Measurements from ENCODE around the gene OR2T29. TPM values are rescaled to one million over a fixed set of nuclear protein-coding genes. Genes with fewer than 3 reads are reported as not detected.
"Not testable (repeated sequence)": the region's sequence is repeated elsewhere in the genome, so short reads cannot be mapped to it uniquely, and the experiment has no call there.

The OR2T29 gene
- total and polyA plus RNA-seq, 7 donors, result not detected

DNA sequence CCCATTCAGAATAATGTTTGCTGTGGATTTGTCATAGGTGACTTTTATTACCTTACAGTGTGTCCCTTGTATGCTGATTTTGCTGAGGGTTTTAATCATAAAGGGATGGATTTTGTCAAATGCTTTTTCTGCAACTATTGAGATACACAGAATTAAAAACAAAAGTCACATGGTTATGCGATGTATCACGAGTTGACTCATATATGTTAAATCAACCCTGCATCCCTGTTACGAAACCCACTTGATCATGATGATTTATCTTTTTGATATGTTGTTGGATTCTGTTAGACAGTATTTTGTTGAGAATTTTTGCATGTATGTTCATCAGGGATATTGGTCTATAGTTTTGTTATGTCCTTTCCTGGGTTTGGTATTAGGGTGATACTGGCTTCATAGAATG lies 22.7 kb upstream of the OR2T29 start:
- ATAC-seq, result no peak

DNA sequence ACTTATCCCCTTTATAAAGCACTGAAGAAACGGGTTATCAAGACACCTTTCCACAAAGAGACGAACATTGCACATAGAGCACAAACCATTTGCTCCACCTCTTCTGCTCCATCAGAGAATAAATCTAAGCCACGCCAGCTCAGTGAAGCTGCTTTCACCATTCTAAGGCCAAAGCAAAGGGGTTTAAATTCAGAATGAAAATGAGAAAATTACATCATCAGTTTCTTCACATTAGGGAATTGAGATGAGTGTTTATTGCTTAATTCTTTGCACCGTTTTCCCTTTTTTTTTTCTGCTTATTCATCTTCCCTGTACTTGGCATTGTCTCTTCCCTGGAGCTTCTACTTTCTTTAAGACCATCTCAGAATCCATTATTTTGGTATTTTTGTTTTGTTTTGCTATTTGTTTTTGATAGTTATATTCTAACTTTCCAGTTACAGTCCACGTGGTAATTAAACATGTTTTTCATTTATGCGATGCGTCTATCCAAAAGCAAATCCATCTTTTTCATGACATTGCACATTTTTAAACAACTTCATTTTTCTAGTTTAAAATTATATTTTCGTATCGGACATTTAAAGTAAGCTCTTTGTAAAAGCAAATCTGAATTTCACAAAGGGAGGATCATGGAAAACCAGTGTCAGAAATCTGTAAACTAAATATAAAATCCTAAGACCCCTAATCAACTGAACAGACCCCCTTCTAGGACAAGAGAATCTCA lies 13.8 kb upstream of the OR2T29 start:
- no peak overlapping the region for H3K4me3 ChIP-seq
- no peaks in the 10 kb centered on the region for H3K27me3 ChIP-seq (ENCODE audit: insufficient read depth in 3 of 3, low read length in 2 of 3)
- no peak for DNase-seq
- H3K9me3 ChIP-seq, result peaks cover 5% of the 10 kb centered on the region
- intact Hi-C loops (cut with DNase I), result no loop called here
- H3K4me1 ChIP-seq, result no peaks in the 10 kb centered on the region
- no peak overlapping the region for H3K27ac ChIP-seq
- no peak for ATAC-seq
- WGBS, 3 donors, result 78 to 86% (median 80%) methylated on average over 9 of the region's 9 CpGs
- TF ChIP-seq, protein P1, sequence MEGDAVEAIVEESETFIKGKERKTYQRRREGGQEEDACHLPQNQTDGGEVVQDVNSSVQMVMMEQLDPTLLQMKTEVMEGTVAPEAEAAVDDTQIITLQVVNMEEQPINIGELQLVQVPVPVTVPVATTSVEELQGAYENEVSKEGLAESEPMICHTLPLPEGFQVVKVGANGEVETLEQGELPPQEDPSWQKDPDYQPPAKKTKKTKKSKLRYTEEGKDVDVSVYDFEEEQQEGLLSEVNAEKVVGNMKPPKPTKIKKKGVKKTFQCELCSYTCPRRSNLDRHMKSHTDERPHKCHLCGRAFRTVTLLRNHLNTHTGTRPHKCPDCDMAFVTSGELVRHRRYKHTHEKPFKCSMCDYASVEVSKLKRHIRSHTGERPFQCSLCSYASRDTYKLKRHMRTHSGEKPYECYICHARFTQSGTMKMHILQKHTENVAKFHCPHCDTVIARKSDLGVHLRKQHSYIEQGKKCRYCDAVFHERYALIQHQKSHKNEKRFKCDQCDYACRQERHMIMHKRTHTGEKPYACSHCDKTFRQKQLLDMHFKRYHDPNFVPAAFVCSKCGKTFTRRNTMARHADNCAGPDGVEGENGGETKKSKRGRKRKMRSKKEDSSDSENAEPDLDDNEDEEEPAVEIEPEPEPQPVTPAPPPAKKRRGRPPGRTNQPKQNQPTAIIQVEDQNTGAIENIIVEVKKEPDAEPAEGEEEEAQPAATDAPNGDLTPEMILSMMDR (IDR thresholded peaks at IDR 0.05), result no peak
- H3K36me3 ChIP-seq (ENCODE audit: insufficient read depth in 1 of 2, low read depth in 1 of 2), result no peaks in the 10 kb centered on the region

More for the DNA sequence above, 22.7 kb upstream of the OR2T29 start:
- H3K27ac ChIP-seq, result no peak overlapping the region
- H3K36me3 ChIP-seq (ENCODE audit: insufficient read depth in 1 of 2, low read depth in 1 of 2), result no peaks in the 10 kb centered on the region
- intact Hi-C loops (cut with DNase I), result no loop called here
- 78 to 85% (median 78%) methylated on average over 3 of the region's 3 CpGs for WGBS, 3 donors
- TF ChIP-seq, protein P1 (IDR thresholded peaks at IDR 0.05), result no peak
- H3K27me3 ChIP-seq (ENCODE audit: insufficient read depth in 3 of 3, low read length in 2 of 3), result no peaks in the 10 kb centered on the region
- H3K9me3 ChIP-seq, result no peaks in the 10 kb centered on the region
- no peak overlapping the region for H3K4me3 ChIP-seq
- H3K4me1 ChIP-seq, result no peaks in the 10 kb centered on the region
- DNase-seq, result no peak

DNA sequence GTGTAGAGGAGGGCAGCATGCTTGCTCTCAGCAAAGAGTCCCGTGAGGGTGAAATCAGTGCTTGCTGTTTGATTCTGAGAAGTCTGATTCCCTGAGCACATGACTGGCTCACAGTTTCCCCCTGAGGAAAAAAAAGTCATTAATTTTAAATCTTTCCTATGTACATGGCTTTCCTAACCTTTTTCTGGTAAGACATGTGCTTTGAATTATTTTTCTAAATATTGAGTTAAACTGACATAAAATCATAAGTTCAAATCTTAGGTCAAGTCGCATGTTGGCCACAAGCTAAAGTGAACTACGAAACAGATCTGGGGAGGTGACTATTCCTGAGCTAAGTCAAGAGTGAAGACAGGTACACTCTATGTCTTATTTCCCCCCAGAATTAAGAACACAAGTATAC lies 12.1 kb upstream of the OR2T29 start, which contains the start of gene OR2T34:
OR2T34 (minus strand) TSS at position 101 of the 400 bp plus-strand sequence; CDS start at position 101, 0 bp downstream.
- WGBS, 3 donors, result 76 to 83% (median 78%) methylated on average over 3 of the region's 3 CpGs
- DNase-seq; H3K4me3 ChIP-seq; H3K4me1 ChIP-seq; H3K36me3 ChIP-seq (ENCODE audit: insufficient read depth in 1 of 2, low read depth in 1 of 2); intact Hi-C loops (cut with DNase I); H3K27me3 ChIP-seq (ENCODE audit: insufficient read depth in 3 of 3, low read length in 2 of 3); H3K9me3 ChIP-seq; ATAC-seq; H3K27ac ChIP-seq: not testable (repeated sequence)

DNA sequence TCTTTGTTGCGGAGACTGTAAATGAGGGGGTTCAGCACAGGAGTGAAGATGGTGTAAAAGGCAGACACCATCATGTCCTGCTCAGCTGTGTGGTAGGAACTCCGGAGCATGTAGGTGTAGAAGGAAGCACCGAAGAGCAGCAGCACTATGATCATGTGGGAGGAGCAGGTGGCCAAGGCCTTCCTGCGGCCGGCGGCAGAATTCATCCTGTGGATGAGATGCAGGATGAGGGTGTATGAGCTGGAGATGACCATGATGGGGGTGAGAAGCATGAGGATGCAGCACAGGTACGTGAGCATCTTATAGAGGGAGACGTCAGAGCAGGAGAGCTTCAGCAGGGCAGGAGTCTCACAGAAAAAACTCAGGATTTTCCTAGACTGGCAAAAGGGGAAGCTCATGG lies 11.3 kb upstream of the OR2T29 start:
- DNase-seq; intact Hi-C loops (cut with DNase I): not testable (repeated sequence)

DNA sequence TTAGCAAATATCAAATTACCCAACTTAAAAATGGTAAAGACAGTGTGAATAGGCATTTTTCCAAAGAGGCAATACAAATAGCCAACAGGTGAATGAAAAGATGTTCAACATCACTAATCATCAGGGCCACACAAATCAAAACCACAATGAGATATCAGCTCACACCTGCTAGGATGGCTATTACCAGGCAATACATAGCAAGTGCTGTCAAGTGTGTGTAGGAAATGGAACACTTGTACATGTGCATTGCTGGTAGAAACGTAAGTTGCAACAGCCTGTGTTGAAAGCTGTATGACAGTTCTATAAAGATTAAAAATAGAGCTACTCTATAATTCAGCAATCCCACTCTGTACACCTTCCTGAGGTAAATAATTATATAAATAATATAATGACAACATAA lies 9.5 kb upstream of the OR2T29 start:
- H3K27me3 ChIP-seq (ENCODE audit: insufficient read depth in 3 of 3, low read length in 2 of 3); H3K9me3 ChIP-seq; ATAC-seq; DNase-seq; intact Hi-C loops (cut with DNase I); H3K36me3 ChIP-seq (ENCODE audit: insufficient read depth in 1 of 2, low read depth in 1 of 2); H3K4me3 ChIP-seq; H3K27ac ChIP-seq; H3K4me1 ChIP-seq: not testable (repeated sequence)
- WGBS, 3 donors, result no CpG with 5 or more reads among the region's 1 CpG

More for the DNA sequence above, 11.3 kb upstream of the OR2T29 start:
- ATAC-seq; H3K27ac ChIP-seq; H3K9me3 ChIP-seq; H3K4me1 ChIP-seq; H3K27me3 ChIP-seq (ENCODE audit: insufficient read depth in 3 of 3, low read length in 2 of 3); H3K4me3 ChIP-seq; H3K36me3 ChIP-seq (ENCODE audit: insufficient read depth in 1 of 2, low read depth in 1 of 2): not testable (repeated sequence)
- WGBS, 3 donors, result 73 to 87% (median 79%) methylated on average over 2 to 6 of the region's 8 CpGs

DNA sequence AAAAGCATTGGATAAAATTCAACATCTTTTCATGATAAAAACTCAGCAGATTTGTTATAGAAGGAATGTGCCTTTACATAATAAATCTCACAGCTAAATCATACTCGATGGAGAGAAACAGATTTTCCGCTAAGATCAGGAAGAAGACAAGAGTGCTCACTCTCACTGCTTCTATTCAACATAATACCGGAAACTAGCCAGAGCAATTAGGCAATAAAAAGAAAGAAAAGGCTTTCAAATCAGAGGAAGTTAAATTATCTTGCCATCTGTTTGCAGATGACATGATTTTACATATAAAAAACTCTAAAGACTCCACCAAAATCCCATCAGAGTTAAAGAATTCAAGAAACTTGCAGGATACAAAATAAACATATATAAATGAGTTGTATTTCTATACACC lies 8.2 kb upstream of the OR2T29 start:
- 71 to 80% (median 76%) methylated on average over 3 of the region's 3 CpGs for WGBS, 3 donors
- intact Hi-C loops (cut with DNase I); ATAC-seq; H3K27ac ChIP-seq; H3K4me1 ChIP-seq; H3K27me3 ChIP-seq (ENCODE audit: insufficient read depth in 3 of 3, low read length in 2 of 3); H3K9me3 ChIP-seq; H3K4me3 ChIP-seq; DNase-seq; H3K36me3 ChIP-seq (ENCODE audit: insufficient read depth in 1 of 2, low read depth in 1 of 2): not testable (repeated sequence)

DNA sequence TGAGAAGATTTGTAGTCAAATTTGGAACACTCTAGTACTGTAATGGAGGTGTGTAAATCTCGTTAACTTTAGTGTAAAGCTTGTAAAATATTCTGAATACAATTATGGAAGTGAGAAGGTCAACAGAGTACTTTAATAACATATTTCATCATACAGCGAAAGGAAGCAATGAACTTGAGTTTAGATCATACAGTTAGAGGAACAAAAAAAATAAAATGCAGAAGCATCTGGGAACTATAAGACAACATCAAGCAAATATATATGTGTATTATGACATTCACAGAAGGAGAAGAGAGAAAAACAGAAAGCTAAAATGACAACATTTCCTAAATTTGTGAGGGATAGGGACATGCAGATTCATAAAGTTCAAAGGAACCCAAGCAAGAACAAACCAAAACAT lies 6.5 kb upstream of the OR2T29 start:
- intact Hi-C loops (cut with DNase I); H3K9me3 ChIP-seq; H3K4me1 ChIP-seq; H3K36me3 ChIP-seq (ENCODE audit: insufficient read depth in 1 of 2, low read depth in 1 of 2); H3K27me3 ChIP-seq (ENCODE audit: insufficient read depth in 3 of 3, low read length in 2 of 3); DNase-seq; H3K4me3 ChIP-seq; ATAC-seq; H3K27ac ChIP-seq: not testable (repeated sequence)
- WGBS, 3 donors, result 17 to 45% (median 17%) methylated on average over 2 of the region's 2 CpGs

DNA sequence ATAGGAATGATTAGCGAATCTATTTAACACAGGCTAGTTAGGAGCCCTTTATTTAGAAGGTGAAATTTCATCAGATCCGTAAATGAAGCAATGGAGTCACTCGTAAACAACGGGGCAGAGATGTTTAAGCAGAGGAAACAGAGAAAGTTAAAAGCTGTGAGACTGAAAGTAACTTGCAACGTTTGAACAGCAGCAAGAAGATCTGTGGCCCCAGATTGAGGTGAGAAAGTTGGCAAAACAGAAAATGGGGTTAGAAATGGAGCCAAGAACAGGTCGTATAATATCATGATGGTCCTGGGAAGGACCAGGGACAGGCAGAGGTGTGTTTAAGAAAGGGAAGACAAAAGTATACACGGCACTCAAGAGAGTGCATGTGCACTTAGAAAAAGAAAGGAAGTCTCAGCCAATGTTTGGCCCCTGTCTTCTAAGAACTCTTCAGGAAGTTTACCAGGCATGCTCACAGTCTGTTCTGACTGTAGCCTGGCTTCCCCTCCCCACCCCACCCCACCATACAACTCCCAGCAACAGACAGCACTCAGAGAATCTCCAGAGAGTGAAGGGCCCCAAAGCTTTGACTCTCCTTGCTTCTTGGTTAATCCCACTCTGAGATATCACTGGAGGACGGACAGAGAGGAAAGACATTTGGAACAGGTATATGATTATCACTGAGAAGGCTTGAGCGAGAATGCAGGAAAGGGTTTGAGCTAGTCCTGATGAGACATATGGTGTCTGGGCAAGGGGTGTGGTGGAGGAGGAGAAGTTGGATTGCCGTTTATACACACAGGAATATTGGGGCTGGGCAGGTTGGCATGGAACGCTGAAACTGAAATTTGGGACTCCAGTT lies 3.2 kb upstream of the OR2T29 start:
- H3K9me3 ChIP-seq; H3K27me3 ChIP-seq (ENCODE audit: insufficient read depth in 3 of 3, low read length in 2 of 3); H3K4me1 ChIP-seq; DNase-seq; H3K4me3 ChIP-seq; H3K36me3 ChIP-seq (ENCODE audit: insufficient read depth in 1 of 2, low read depth in 1 of 2); intact Hi-C loops (cut with DNase I); ATAC-seq; H3K27ac ChIP-seq: not testable (repeated sequence)
- WGBS, 3 donors, result 62 to 73% (median 66%) methylated on average over 8 to 11 of the region's 11 CpGs

DNA sequence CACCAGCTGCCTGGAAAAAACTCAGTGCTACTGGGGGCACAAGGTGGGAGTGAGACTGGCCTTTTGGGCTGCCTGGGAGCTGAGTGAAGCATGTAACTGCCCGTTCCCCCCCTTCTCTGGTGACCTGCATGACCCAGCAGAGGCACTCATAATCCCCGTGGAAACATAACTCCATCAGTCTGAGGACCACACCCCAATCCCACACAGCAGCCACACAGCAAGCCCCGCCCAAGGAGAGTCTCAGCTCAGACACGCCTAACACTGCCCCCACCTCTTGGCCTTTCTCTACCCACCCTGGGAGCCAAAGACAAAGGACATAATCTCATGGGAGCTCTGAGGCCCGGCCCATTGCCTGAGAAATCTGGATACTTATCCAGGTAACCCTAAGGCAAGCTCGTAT lies 11.5 kb downstream of the OR2T29 start:
- H3K27me3 ChIP-seq (ENCODE audit: insufficient read depth in 3 of 3, low read length in 2 of 3); H3K27ac ChIP-seq; DNase-seq; intact Hi-C loops (cut with DNase I); H3K9me3 ChIP-seq; H3K4me3 ChIP-seq; ATAC-seq; H3K4me1 ChIP-seq; H3K36me3 ChIP-seq (ENCODE audit: insufficient read depth in 1 of 2, low read depth in 1 of 2): not testable (repeated sequence)
- WGBS, 3 donors, result no CpG with 5 or more reads among the region's 6 CpGs
